Fibroblast of lung (primary cell): ENCODE measurements around the gene ZNF507.

Experiments used
- EZH2 ChIP-seq: IDR thresholded peaks from 2 replicates; pipeline ENCODE4 v1.5.1; 2012; ENCODE audit warnings: low read length, control low read depth, mild to moderate bottlenecking; ENCODE audit errors: missing control alignments
- TF ChIP-seq, protein P1 (sequence below), 2 donors: IDR thresholded peaks in 1 of 2; conservative IDR thresholded peaks in 1 of 2; 1 replicate in 1 of 2; 2 replicates in 1 of 2; pipeline ENCODE4 v1.5.1; 2011 to 2012; ENCODE audit warnings: low read length in 2 of 2, control low read depth in 1 of 2, inconsistent platforms in 1 of 2, low read depth in 1 of 2, mild to moderate bottlenecking in 1 of 2

DNA sequence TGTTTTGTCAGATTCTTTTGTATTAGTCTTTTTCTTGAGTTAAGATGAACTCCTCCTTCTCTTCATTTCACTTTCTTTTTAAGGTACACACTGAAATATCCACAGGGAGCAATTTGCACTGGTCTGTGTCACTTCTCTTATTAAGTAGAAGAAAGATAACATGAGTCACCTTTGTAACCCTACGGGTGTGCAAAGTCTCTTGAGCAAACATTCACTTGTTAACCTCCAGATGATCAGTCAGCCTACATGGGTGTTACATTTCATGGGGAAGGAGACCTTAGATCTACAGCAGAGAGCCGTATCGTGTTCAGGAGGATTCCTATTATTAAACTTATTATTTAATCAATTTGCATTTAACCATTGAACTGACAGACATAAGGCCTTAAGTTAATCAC lies 5.1 kb downstream of the ZNF507 start:
- no peak for TF ChIP-seq EZH2
- TF ChIP-seq, protein P1, sequence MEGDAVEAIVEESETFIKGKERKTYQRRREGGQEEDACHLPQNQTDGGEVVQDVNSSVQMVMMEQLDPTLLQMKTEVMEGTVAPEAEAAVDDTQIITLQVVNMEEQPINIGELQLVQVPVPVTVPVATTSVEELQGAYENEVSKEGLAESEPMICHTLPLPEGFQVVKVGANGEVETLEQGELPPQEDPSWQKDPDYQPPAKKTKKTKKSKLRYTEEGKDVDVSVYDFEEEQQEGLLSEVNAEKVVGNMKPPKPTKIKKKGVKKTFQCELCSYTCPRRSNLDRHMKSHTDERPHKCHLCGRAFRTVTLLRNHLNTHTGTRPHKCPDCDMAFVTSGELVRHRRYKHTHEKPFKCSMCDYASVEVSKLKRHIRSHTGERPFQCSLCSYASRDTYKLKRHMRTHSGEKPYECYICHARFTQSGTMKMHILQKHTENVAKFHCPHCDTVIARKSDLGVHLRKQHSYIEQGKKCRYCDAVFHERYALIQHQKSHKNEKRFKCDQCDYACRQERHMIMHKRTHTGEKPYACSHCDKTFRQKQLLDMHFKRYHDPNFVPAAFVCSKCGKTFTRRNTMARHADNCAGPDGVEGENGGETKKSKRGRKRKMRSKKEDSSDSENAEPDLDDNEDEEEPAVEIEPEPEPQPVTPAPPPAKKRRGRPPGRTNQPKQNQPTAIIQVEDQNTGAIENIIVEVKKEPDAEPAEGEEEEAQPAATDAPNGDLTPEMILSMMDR (conservative IDR thresholded peaks at IDR 0.05 in 1 of 2, IDR thresholded peaks at IDR 0.05 in 1 of 2; ENCODE audit: low read depth in 1 of 2, low read length in 2 of 2), result no peak
